ENCODE results near the gene WHAMM. TPM values are rescaled to one million over a fixed set of nuclear protein-coding genes. Genes with fewer than 3 reads are reported as not detected.
"Not testable (repeated sequence)": the region's sequence is repeated elsewhere in the genome, so short reads cannot be mapped to it uniquely, and the experiment has no call there.

WHAMM gene
- total RNA-seq, 1 donor from 2014 or later = 9.4 TPM

DNA sequence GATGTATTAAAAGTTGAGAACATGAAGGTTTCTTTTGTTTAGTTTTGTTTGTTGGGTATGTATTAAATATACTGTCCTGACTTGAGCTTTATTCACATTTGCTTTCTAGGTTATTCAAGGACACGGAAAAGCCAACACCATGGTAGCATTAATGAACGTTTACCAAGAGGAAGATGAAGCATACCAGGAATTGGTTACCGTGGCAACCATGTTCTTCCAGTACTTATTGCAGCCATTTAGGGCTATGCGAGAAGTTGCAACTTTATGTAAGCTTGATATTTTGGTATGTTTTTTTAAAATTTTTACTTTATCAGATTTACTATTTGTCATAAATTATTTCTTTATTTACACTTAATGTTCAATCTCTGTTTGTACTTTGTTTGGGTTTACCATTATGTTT is 3.6 kb downstream of the WHAMM start:
- TF ChIP-seq CTCF (IDR thresholded peaks at IDR 0.05; ENCODE audit: insufficient read depth, low read depth, low read length) = no peak
- H3K4me1 ChIP-seq (ENCODE audit: insufficient read depth, low read length) = peaks cover 3% of the 10 kb centered on the region
- no peaks in the 10 kb centered on the region for H3K9me3 Mint-ChIP-seq (ENCODE audit: unreplicated experiment)
- H3K4me3 ChIP-seq (ENCODE audit: insufficient read depth, low read depth, low read length) = no peak overlapping the region
- no peaks in the 10 kb centered on the region for H3K27me3 Mint-ChIP-seq (ENCODE audit: low read depth, unreplicated experiment)
- H3K79me2 ChIP-seq (ENCODE audit: insufficient read depth, low read length) = peaks cover 56% of the 10 kb centered on the region
- H3K27ac ChIP-seq (ENCODE audit: low read depth, low read length) = no peak overlapping the region
- FAIRE-seq = no peak
- H3K36me3 Mint-ChIP-seq (ENCODE audit: low read depth, unreplicated experiment) = peaks cover 22% of the 10 kb centered on the region
- no peaks in the 10 kb centered on the region for H3K9me3 ChIP-seq (ENCODE audit: insufficient read depth, low read depth, low read length)
- H3K4me2 ChIP-seq (ENCODE audit: low read length) = no peak overlapping the region
- no peaks in the 10 kb centered on the region for H3K27me3 ChIP-seq (ENCODE audit: insufficient read depth, low read length)
- H3K4me3 Mint-ChIP-seq (ENCODE audit: unreplicated experiment) = no peak overlapping the region
- H4K20me1 ChIP-seq (ENCODE audit: insufficient read depth, low read length) = peaks cover 30% of the 10 kb centered on the region
- peaks cover 34% of the 10 kb centered on the region for H3K36me3 ChIP-seq (ENCODE audit: insufficient read depth, low read length)
- DNase-seq (ENCODE audit: low read depth) = no peak
- H3K4me1 Mint-ChIP-seq (ENCODE audit: low read depth, unreplicated experiment) = peaks cover 8% of the 10 kb centered on the region
- H2AFZ ChIP-seq (ENCODE audit: low read depth, low read length) = no peak overlapping the region
- H3K27ac Mint-ChIP-seq (ENCODE audit: unreplicated experiment) = no peak overlapping the region
- H3K9ac ChIP-seq (ENCODE audit: low read length) = no peak overlapping the region

DNA sequence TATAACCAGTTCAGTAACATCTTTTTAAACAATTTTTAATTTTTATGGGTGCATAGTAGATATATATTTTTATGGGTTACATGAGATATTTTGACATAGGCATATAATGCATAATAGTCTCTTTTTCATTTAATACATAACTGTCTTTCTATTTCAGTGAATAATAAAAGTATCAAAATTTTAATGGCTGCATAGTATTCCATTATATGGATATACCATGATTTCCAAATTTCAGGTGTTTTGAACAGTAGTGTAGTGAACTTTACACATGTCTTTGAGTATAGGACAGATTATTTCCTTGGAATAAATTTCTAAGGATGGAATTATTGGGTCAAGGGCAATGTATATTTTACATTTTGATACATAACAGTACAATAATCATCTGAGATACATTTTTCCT is 10.7 kb downstream of the WHAMM start:
- H3K4me3 Mint-ChIP-seq (ENCODE audit: unreplicated experiment) = no peak overlapping the region
- Histone ChIP-seq H3K79me2 (ENCODE audit: insufficient read depth, low read length) (peaks cover 11% of the 10 kb centered on the region), H3K27ac (ENCODE audit: low read depth, low read length) (no peak overlapping the region), H3K9ac (ENCODE audit: low read length) (no peak overlapping the region), H4K20me1 (ENCODE audit: insufficient read depth, low read length) (peaks cover 10% of the 10 kb centered on the region), H3K4me3 (ENCODE audit: insufficient read depth, low read depth, low read length) (no peak overlapping the region), H2AFZ (ENCODE audit: low read depth, low read length) (no peak overlapping the region), H3K4me1 (ENCODE audit: insufficient read depth, low read length) (no peaks in the 10 kb centered on the region), H3K9me3 (ENCODE audit: insufficient read depth, low read depth, low read length) (no peaks in the 10 kb centered on the region), H3K36me3 (ENCODE audit: insufficient read depth, low read length) (peaks cover 41% of the 10 kb centered on the region), H3K4me2 (ENCODE audit: low read length) (no peak overlapping the region), H3K27me3 (ENCODE audit: insufficient read depth, low read length) (no peaks in the 10 kb centered on the region)
- H3K9me3 Mint-ChIP-seq (ENCODE audit: unreplicated experiment) = no peaks in the 10 kb centered on the region
- H3K4me1 Mint-ChIP-seq (ENCODE audit: low read depth, unreplicated experiment) = peaks cover 7% of the 10 kb centered on the region
- DNase-seq (ENCODE audit: low read depth) (no peak), FAIRE-seq (no peak)
- H3K27me3 Mint-ChIP-seq (ENCODE audit: low read depth, unreplicated experiment) = no peaks in the 10 kb centered on the region
- H3K36me3 Mint-ChIP-seq (ENCODE audit: low read depth, unreplicated experiment) = peaks cover 22% of the 10 kb centered on the region
- TF ChIP-seq EZH2 (IDR thresholded peaks at IDR 0.05; ENCODE audit: insufficient read depth, low read length) (no peak), CTCF (IDR thresholded peaks at IDR 0.05; ENCODE audit: insufficient read depth, low read depth, low read length) (no peak)
- H3K27ac Mint-ChIP-seq (ENCODE audit: unreplicated experiment) = peak overlapping the region; percentile 3

GRCh38 chr15:82821396-82821795 is 12.0 kb downstream of the WHAMM start:
- not testable (repeated sequence) for H3K27ac ChIP-seq (ENCODE audit: low read depth, low read length); H3K4me3 ChIP-seq (ENCODE audit: insufficient read depth, low read depth, low read length); H3K4me1 Mint-ChIP-seq (ENCODE audit: low read depth, unreplicated experiment); H4K20me1 ChIP-seq (ENCODE audit: insufficient read depth, low read length); H2AFZ ChIP-seq (ENCODE audit: low read depth, low read length); H3K9me3 ChIP-seq (ENCODE audit: insufficient read depth, low read depth, low read length); H3K79me2 ChIP-seq (ENCODE audit: insufficient read depth, low read length); H3K4me1 ChIP-seq (ENCODE audit: insufficient read depth, low read length); FAIRE-seq; H3K9me3 Mint-ChIP-seq (ENCODE audit: unreplicated experiment); H3K27me3 Mint-ChIP-seq (ENCODE audit: low read depth, unreplicated experiment); H3K27me3 ChIP-seq (ENCODE audit: insufficient read depth, low read length); H3K4me2 ChIP-seq (ENCODE audit: low read length); H3K9ac ChIP-seq (ENCODE audit: low read length)
- Mint-ChIP-seq H3K4me3 (ENCODE audit: unreplicated experiment) (peak overlapping the region; percentile 17), H3K36me3 (ENCODE audit: low read depth, unreplicated experiment) (peaks cover 20% of the 10 kb centered on the region), H3K27ac (ENCODE audit: unreplicated experiment) (peak overlapping the region; percentile 12)
- H3K36me3 ChIP-seq (ENCODE audit: insufficient read depth, low read length) = peaks cover 40% of the 10 kb centered on the region
- DNase-seq (ENCODE audit: low read depth) = peak; percentile 44

DNA sequence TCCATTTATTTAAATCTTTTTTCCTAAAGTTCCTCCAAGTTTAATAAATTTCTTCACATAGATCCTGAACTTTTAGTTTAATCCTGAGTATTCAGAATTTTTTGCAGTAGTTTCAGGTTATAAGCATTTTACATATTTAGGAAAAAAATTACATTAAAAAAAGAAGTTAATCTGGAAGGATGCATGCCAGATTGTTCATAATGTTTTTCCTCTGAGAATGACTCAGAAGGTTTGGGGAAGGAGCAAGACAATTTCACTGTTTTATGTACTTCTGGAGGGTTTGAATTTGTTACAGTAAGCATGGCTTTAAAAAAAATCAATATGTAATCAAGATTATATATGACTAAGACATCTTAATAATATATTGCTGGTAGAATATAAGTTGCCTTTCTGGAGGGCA is 12.4 kb downstream of the WHAMM start:
- H3K36me3 ChIP-seq (ENCODE audit: insufficient read depth, low read length) = peaks cover 42% of the 10 kb centered on the region
- H3K9ac ChIP-seq (ENCODE audit: low read length) = not testable (repeated sequence)

More for the DNA sequence above, 12.4 kb downstream of the WHAMM start:
- H2AFZ ChIP-seq (ENCODE audit: low read depth, low read length); H4K20me1 ChIP-seq (ENCODE audit: insufficient read depth, low read length); H3K9me3 ChIP-seq (ENCODE audit: insufficient read depth, low read depth, low read length); DNase-seq (ENCODE audit: low read depth); H3K4me2 ChIP-seq (ENCODE audit: low read length); H3K4me1 ChIP-seq (ENCODE audit: insufficient read depth, low read length); H3K27me3 Mint-ChIP-seq (ENCODE audit: low read depth, unreplicated experiment); H3K4me3 Mint-ChIP-seq (ENCODE audit: unreplicated experiment); H3K4me1 Mint-ChIP-seq (ENCODE audit: low read depth, unreplicated experiment); FAIRE-seq; H3K79me2 ChIP-seq (ENCODE audit: insufficient read depth, low read length); H3K4me3 ChIP-seq (ENCODE audit: insufficient read depth, low read depth, low read length); H3K27me3 ChIP-seq (ENCODE audit: insufficient read depth, low read length); H3K27ac Mint-ChIP-seq (ENCODE audit: unreplicated experiment); H3K27ac ChIP-seq (ENCODE audit: low read depth, low read length); H3K9me3 Mint-ChIP-seq (ENCODE audit: unreplicated experiment): not testable (repeated sequence)
- peaks cover 19% of the 10 kb centered on the region for H3K36me3 Mint-ChIP-seq (ENCODE audit: low read depth, unreplicated experiment)

Data from astrocyte (in vitro differentiated cells and primary cell).